OCI-LY1 (cell line): ENCODE results near the gene PKDCC.

Experiments
- EZH2 ChIP-seq: fragments of 200-600 bp; sonication (generic), shearing (Covaris generic); IDR thresholded peaks from 2 replicates; pipeline ENCODE4 v1.8.0; 2017; ENCODE audit warnings: borderline replicate concordance, mixed run types, mild to moderate bottlenecking, antibody characterized with exemption, low read length, moderate library complexity, mixed read lengths
- TF ChIP-seq, protein P1 (sequence below): fragments of 200-600 bp; sonication (generic), shearing (Covaris generic); IDR thresholded peaks from 2 replicates; pipeline ENCODE4 v1.5.1; 2017; ENCODE audit warnings: mild to moderate bottlenecking, antibody characterized with exemption, low read length, moderate library complexity, mixed read lengths

DNA sequence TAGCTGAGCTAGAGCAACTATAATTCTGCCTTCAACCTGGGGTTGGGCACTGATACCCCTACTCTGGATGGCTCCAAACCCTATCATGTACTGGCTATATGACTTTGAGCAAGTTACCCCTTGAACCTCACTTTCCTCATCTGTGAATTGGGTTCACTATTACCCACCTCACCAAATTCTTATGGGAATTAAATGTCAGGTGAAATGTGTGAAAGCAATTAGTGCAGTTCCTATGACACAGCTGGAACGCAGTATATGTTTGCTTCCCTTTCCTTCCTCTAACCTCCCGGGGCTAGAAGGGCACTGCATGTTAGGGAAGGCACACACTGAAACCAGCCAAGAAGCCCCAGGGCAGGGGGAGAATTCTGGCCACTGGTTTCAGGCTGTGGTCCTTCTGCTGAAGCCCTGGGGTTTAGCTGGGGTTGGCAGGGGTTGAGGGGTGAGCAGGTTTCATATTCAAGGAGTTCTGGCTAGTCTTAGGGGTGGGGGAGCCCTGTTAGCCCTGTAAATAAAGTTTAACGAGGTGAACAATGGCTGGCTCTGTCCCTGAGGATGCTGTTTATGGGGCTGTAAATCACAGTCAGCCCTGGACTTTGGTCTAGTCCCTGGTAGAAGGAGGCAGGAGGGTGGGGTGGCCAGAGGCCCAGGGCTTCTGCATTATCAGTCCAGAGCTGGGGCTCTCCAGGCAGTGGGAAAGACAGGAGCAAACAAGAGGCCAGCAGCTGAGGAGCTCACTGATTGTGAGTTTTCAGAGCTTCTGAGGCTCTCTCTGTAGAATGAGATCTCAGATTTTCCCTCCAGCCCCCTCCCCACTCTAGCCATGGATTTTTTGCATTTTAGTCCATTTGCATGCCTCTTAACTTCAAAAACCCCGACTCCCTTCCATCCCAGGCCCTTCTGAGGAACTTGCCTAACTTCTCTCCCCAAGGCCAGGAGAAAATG, 8.0 kb downstream of the PKDCC start:
- TF ChIP-seq, protein P1, sequence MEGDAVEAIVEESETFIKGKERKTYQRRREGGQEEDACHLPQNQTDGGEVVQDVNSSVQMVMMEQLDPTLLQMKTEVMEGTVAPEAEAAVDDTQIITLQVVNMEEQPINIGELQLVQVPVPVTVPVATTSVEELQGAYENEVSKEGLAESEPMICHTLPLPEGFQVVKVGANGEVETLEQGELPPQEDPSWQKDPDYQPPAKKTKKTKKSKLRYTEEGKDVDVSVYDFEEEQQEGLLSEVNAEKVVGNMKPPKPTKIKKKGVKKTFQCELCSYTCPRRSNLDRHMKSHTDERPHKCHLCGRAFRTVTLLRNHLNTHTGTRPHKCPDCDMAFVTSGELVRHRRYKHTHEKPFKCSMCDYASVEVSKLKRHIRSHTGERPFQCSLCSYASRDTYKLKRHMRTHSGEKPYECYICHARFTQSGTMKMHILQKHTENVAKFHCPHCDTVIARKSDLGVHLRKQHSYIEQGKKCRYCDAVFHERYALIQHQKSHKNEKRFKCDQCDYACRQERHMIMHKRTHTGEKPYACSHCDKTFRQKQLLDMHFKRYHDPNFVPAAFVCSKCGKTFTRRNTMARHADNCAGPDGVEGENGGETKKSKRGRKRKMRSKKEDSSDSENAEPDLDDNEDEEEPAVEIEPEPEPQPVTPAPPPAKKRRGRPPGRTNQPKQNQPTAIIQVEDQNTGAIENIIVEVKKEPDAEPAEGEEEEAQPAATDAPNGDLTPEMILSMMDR: no peak
- no peak for TF ChIP-seq EZH2
